ENCODE results near the gene GADD45G.

The GADD45G gene

GRCh38 chr9:89604729-89605464 lies at the start of gene GADD45G:
Gene GADD45G (plus strand): TSS chr9:89605012. CDS start chr9:89605122, 110 bp downstream.
- peak; percentile 90 for DNase-seq

GRCh38 chr9:89555036-89555415 lies 49.8 kb upstream of the GADD45G start:
- DNase-seq: no peak

- no peak for DNase-seq
Measured at GRCh38 chr9:89555451-89556375, 49.1 kb upstream of the GADD45G start.

GRCh38 chr9:89558196-89558899 lies 46.5 kb upstream of the GADD45G start:
- DNase-seq: no peak

- no peak for DNase-seq
Measured at GRCh38 chr9:89558948-89559347, 45.9 kb upstream of the GADD45G start.

- DNase-seq: no peak
Measured at GRCh38 chr9:89562186-89562814, 42.5 kb upstream of the GADD45G start.

GRCh38 chr9:89563571-89564345 lies 41.1 kb upstream of the GADD45G start:
- DNase-seq: no peak

GRCh38 chr9:89564346-89564878 lies 40.4 kb upstream of the GADD45G start:
- DNase-seq: no peak

GRCh38 chr9:89567649-89568048 lies 37.2 kb upstream of the GADD45G start:
- no peak for DNase-seq

GRCh38 chr9:89574309-89574708 lies 30.5 kb upstream of the GADD45G start:
- no peak for DNase-seq

GRCh38 chr9:89576404-89576839 lies 28.4 kb upstream of the GADD45G start:
- peak; percentile 50 for DNase-seq

GRCh38 chr9:89577363-89577762 lies 27.4 kb upstream of the GADD45G start:
- no peak for DNase-seq

GRCh38 chr9:89579741-89580385 lies 24.9 kb upstream of the GADD45G start:
- peak; percentile 14 for DNase-seq

- DNase-seq: no peak
Measured at GRCh38 chr9:89586311-89586710, 18.5 kb upstream of the GADD45G start.

- DNase-seq: no peak
Measured at GRCh38 chr9:89588271-89588879, 16.4 kb upstream of the GADD45G start.

GRCh38 chr9:89590415-89590814 lies 14.4 kb upstream of the GADD45G start:
- DNase-seq: no peak

- no peak for DNase-seq
Measured at GRCh38 chr9:89591274-89592212, 13.3 kb upstream of the GADD45G start.

- DNase-seq: no peak
Measured at GRCh38 chr9:89592213-89592815, 12.5 kb upstream of the GADD45G start.

Measured in CD4-positive, alpha-beta T cell treated with Interleukin-12 subunit alpha and Interleukin-12 subunit beta, for 1 hour (primary cell).